H1 (cell line): Measurements from ENCODE around the gene NDRG2. TPM values are rescaled to one million over a fixed set of nuclear protein-coding genes. Genes with fewer than 3 reads are reported as not detected.

Experiments used
- CTCF ChIA-PET: fragments of 300-600 bp; sonication (Branson Sonifier 250); formaldehyde crosslinking; loops from one replicate; lab custom pipeline; 2021; ENCODE audit not compliant: partially characterized antibody; lab: Charles Lee
- POLR2A ChIA-PET: fragments of 300-600 bp; sonication (Branson Sonifier 250); formaldehyde crosslinking; loops from one replicate; lab custom pipeline; 2021; ENCODE audit warnings: inconsistent platforms; ENCODE audit not compliant: partially characterized antibody; lab: Charles Lee
- DNase-seq, 2 experiments: peaks; one replicate each; pipeline versions ENCODE4 v3.0.0 to v3.0.0-alpha.2; 2010 to 2022; ENCODE audit warnings: low spot score in 2 of 2, low read depth in 1 of 2, mixed read lengths in 1 of 2
- FAIRE-seq: peaks from 2 replicates; lab custom pipeline; 2011; peaks lifted over from hg19 to GRCh38; lab: Jason Lieb, UNC
- H2AFZ ChIP-seq: 2 replicates; pipeline ENCODE4 v1.8.1; 2012; ENCODE audit warnings: low read length, inconsistent platforms
- H2AK5ac ChIP-seq: 2 replicates; pipeline ENCODE4 v1.6.1; 2013; ENCODE audit warnings: low read depth, low read length
- H2BK120ac ChIP-seq: replicated peaks from 2 replicates; pipeline ENCODE3; 2013; ENCODE audit warnings: low read depth, low read length, inconsistent platforms
- H2BK12ac ChIP-seq: 2 replicates; pipeline ENCODE4 v1.6.1; 2013; ENCODE audit warnings: low read depth, low read length
- H2BK15ac ChIP-seq: 2 replicates; pipeline ENCODE4 v1.6.1; 2013; ENCODE audit warnings: low read length
- H2BK20ac ChIP-seq: 2 replicates; pipeline ENCODE4 v1.6.1; 2013; ENCODE audit warnings: low read length
- H2BK5ac ChIP-seq: 2 replicates; pipeline ENCODE4 v1.6.1; 2013; ENCODE audit warnings: low read depth, low read length
- H3K14ac ChIP-seq: 2 replicates; pipeline ENCODE4 v1.6.1; 2013; ENCODE audit warnings: inconsistent platforms; ENCODE audit not compliant: insufficient read length
- H3K18ac ChIP-seq: 2 replicates; pipeline ENCODE4 v1.6.1; 2013; ENCODE audit warnings: low read length; ENCODE audit errors: extremely low read depth
- H3K23ac ChIP-seq: 2 replicates; pipeline ENCODE4 v1.6.1; 2013; ENCODE audit warnings: inconsistent platforms; ENCODE audit not compliant: insufficient read length
- H3K23me2 ChIP-seq: 2 replicates; pipeline ENCODE4 v1.6.1; 2013; ENCODE audit warnings: low read depth, low read length
- H3K27ac ChIP-seq: 2 replicates; pipeline ENCODE4 v1.6.1; 2011; ENCODE audit warnings: low read depth, low read length, inconsistent platforms
- H3K27me3 ChIP-seq, 4 experiments: replicated peaks in 1 of 4; 1 replicate in 1 of 4; 2 replicates in 3 of 4; pipeline versions ENCODE4 v1.6.1 to v1.8.1; 2011 to 2013; ENCODE audit warnings: low read length in 3 of 4, mild to moderate bottlenecking in 3 of 4, inconsistent platforms in 2 of 4, mixed read lengths in 2 of 4, moderate library complexity in 1 of 4; ENCODE audit not compliant: control insufficient read depth in 3 of 4, insufficient read depth in 3 of 4; ENCODE audit errors: extremely low read depth in 1 of 4
- H3K36me3 ChIP-seq, 4 experiments: 2 replicates each; pipeline versions ENCODE4 v1.6.1 to v1.8.1; 2011 to 2013; ENCODE audit warnings: mild to moderate bottlenecking in 4 of 4, low read length in 3 of 4, moderate library complexity in 2 of 4, control low read depth in 1 of 4, inconsistent platforms in 1 of 4; ENCODE audit not compliant: insufficient read depth in 4 of 4, control insufficient read depth in 2 of 4
- H3K4ac ChIP-seq: replicated peaks from 2 replicates; pipeline ENCODE3; 2013; ENCODE audit warnings: low read length, low read depth, mixed read lengths, inconsistent platforms; ENCODE audit not compliant: insufficient read length
- H3K4me1 ChIP-seq, 4 experiments: replicated peaks in 1 of 4; 1 replicate in 1 of 4; 2 replicates in 3 of 4; pipeline versions ENCODE4 v1.6.1 to v1.8.1; 2011 to 2013; ENCODE audit warnings: low read length in 3 of 4, inconsistent platforms in 2 of 4, mixed read lengths in 1 of 4; ENCODE audit not compliant: insufficient read depth in 4 of 4, control insufficient read depth in 3 of 4
- H3K4me2 ChIP-seq, 2 experiments: 2 replicates each; pipeline versions ENCODE4 v1.6.1 to v1.8.1; 2011 to 2013; ENCODE audit warnings: low read depth in 2 of 2, low read length in 2 of 2, control low read depth in 1 of 2, inconsistent platforms in 1 of 2, mild to moderate bottlenecking in 1 of 2; ENCODE audit not compliant: insufficient read depth in 1 of 2
- H3K4me3 ChIP-seq, 4 experiments: fragments of 200-600, 300-600 bp in 1 of 4; sonication (generic), shearing (Covaris generic), sonication (Bioruptor Twin) in 1 of 4; 2 replicates each; pipeline versions ENCODE4 v1.5.1 to v1.8.1; 2011 to 2016; ENCODE audit warnings: low read length in 4 of 4, low read depth in 3 of 4, control low read depth in 2 of 4, inconsistent platforms in 2 of 4, mild to moderate bottlenecking in 2 of 4, mixed read lengths in 1 of 4, moderate library complexity in 1 of 4; ENCODE audit not compliant: insufficient read depth in 2 of 4; ENCODE audit errors: extremely low read depth in 1 of 4
- H3K56ac ChIP-seq: replicated peaks from 2 replicates; pipeline ENCODE3; 2013; ENCODE audit warnings: low read depth, mild to moderate bottlenecking, mixed read lengths, low read length, inconsistent platforms; ENCODE audit not compliant: insufficient read length
- H3K79me1 ChIP-seq: 2 replicates; pipeline ENCODE4 v1.6.1; 2013; ENCODE audit warnings: low read depth, low read length, control low read depth
- H3K79me2 ChIP-seq, 2 experiments: 2 replicates each; pipeline versions ENCODE4 v1.6.1 to v1.8.1; 2012 to 2013; ENCODE audit warnings: low read length in 2 of 2, mild to moderate bottlenecking in 2 of 2, inconsistent platforms in 1 of 2; ENCODE audit not compliant: insufficient read depth in 2 of 2, control insufficient read depth in 1 of 2
- H3K9ac ChIP-seq, 4 experiments: replicated peaks in 1 of 4; 1 replicate in 1 of 4; 2 replicates in 3 of 4; pipeline versions ENCODE4 v1.6.1 to v1.8.1; 2011 to 2013; ENCODE audit warnings: low read depth in 3 of 4, low read length in 3 of 4, control low read depth in 2 of 4, mild to moderate bottlenecking in 2 of 4, moderate library complexity in 2 of 4, inconsistent platforms in 1 of 4; ENCODE audit errors: extremely low read depth in 1 of 4
- H3K9me3 ChIP-seq, 2 experiments: 2 replicates each; pipeline versions ENCODE4 v1.6.1 to v1.8.1; 2012 to 2013; ENCODE audit warnings: mild to moderate bottlenecking in 2 of 2, moderate library complexity in 2 of 2, control low read depth in 1 of 2, inconsistent platforms in 1 of 2, low read depth in 1 of 2, low read length in 1 of 2, mixed read lengths in 1 of 2; ENCODE audit not compliant: insufficient read depth in 2 of 2
- H4K20me1 ChIP-seq, 2 experiments: replicated peaks in 1 of 2; 2 replicates each; pipeline versions ENCODE3 to v1.8.1; 2011 to 2013; ENCODE audit warnings: inconsistent platforms in 2 of 2, low read length in 2 of 2, mild to moderate bottlenecking in 1 of 2; ENCODE audit not compliant: insufficient read depth in 2 of 2, control insufficient read depth in 1 of 2
- H4K5ac ChIP-seq: 2 replicates; pipeline ENCODE4 v1.6.1; 2013; ENCODE audit warnings: low read length, low read depth, mixed read lengths, inconsistent platforms; ENCODE audit not compliant: insufficient read length
- H4K8ac ChIP-seq: 2 replicates; pipeline ENCODE4 v1.8.0; 2013; ENCODE audit warnings: mild to moderate bottlenecking, moderate library complexity, low read length, inconsistent platforms; ENCODE audit not compliant: insufficient read depth; ENCODE audit errors: extremely low read depth
- H4K91ac ChIP-seq: replicated peaks from 2 replicates; pipeline ENCODE3; 2013; ENCODE audit warnings: low read length, mixed read lengths, inconsistent platforms; ENCODE audit not compliant: insufficient read length
- BACH1 ChIP-seq: IDR thresholded peaks from 2 replicates; pipeline ENCODE4 v1.6.1; 2012; ENCODE audit warnings: low read length, improper control_type of control experiment
- BRCA1 ChIP-seq: IDR thresholded peaks from 2 replicates; pipeline ENCODE4 v1.6.1; 2012; ENCODE audit warnings: low read depth, low read length, improper control_type of control experiment
- CBX8 ChIP-seq: fragments of 300-800, 300-1000 bp; sonication (generic); IDR thresholded peaks from 2 replicates; pipeline ENCODE4 v1.7.1; 2016; ENCODE audit warnings: low read depth, low read length, borderline replicate concordance
- CHD1 ChIP-seq: IDR thresholded peaks from 2 replicates; pipeline ENCODE4 v1.6.1; 2012; ENCODE audit warnings: low read depth, low read length, improper control_type of control experiment
- GABPA ChIP-seq: IDR thresholded peaks from 2 replicates; pipeline ENCODE4 v1.6.1; 2011; ENCODE audit warnings: mild to moderate bottlenecking, low read length, moderate library complexity, borderline replicate concordance; ENCODE audit not compliant: insufficient read depth
- HDAC6 ChIP-seq: IDR thresholded peaks from one replicate; pipeline ENCODE4 v1.7.1; 2012; ENCODE audit warnings: low read depth, mild to moderate bottlenecking, inconsistent platforms, low read length, moderate library complexity
- KDM4A ChIP-seq: IDR thresholded peaks from one replicate; pipeline ENCODE4 v1.7.1; 2012; ENCODE audit warnings: low read depth, mild to moderate bottlenecking, moderate library complexity, low read length, inconsistent platforms; ENCODE audit not compliant: severe bottlenecking
- NRF1 ChIP-seq: IDR thresholded peaks from 2 replicates; pipeline ENCODE4 v1.6.1; 2011; ENCODE audit warnings: mild to moderate bottlenecking, low read depth, low read length, improper control_type of control experiment
- POLR2A ChIP-seq, 2 experiments: IDR thresholded peaks; 1 replicate in 1 of 2; 2 replicates in 1 of 2; pipeline ENCODE4 v1.6.1; 2011; ENCODE audit warnings: low read depth in 2 of 2, low read length in 2 of 2, mild to moderate bottlenecking in 2 of 2; ENCODE audit errors: control extremely low read depth in 1 of 2
- SP1 ChIP-seq: IDR thresholded peaks from 2 replicates; pipeline ENCODE4 v1.6.1; 2011; ENCODE audit warnings: low read depth, low read length
- SUZ12 ChIP-seq: fragments of 200-600 bp; sonication (generic); IDR thresholded peaks from 2 replicates; pipeline ENCODE4 v1.6.1; 2012; ENCODE audit warnings: mild to moderate bottlenecking, inconsistent platforms, low read length, moderate library complexity, mixed read lengths
- TBP ChIP-seq: IDR thresholded peaks from 2 replicates; pipeline ENCODE4 v1.6.1; 2011; ENCODE audit warnings: low read depth, low read length, improper control_type of control experiment
- WGBS, 2 experiments: shearing (Covaris generic) in 1 of 2; methylation state at CpG; one replicate each; pipeline versions ENCODE4 v1.1.6 to v1.1.7; 2013 to 2015; ENCODE audit warnings: low lambda C conversion rate in 2 of 2, mixed read lengths in 2 of 2, inconsistent platforms in 1 of 2, low coverage in 1 of 2, missing lambda C conversion rate in 1 of 2; ENCODE audit not compliant: insufficient replicate concordance in 2 of 2, insufficient coverage in 1 of 2, insufficient read length in 1 of 2; ENCODE audit errors: extremely low coverage in 1 of 2, missing lambda C conversion rate in 1 of 2; 5-methylcytosine and 5-hydroxymethylcytosine counted together
- polyA plus RNA-seq, 7 experiments: library from polyadenylated mRNA; depleted of rRNA in 3 of 7; stranded (reverse) in 5 of 7; unstranded in 2 of 7; fragments of >200 nt in 5 of 7; fragments of 200-250 nt in 2 of 7; gene quantifications; 1 replicate in 5 of 7; 2 replicates in 1 of 7; 4 replicates in 1 of 7; pipeline versions ENCODE4 v1.2.1 to v1.2.3, GENCODE V29; 2011 to 2013; ENCODE audit warnings: missing spikeins in 2 of 7, mixed read lengths in 2 of 7
- total RNA-seq: library from RNA; stranded (reverse); fragmentation: NEBNext Ultra II Directional; extraction: Animal tissue kit (Norgen Biotek cat#: 25700); gene quantifications from 2 replicates; pipeline ENCODE4 v1.2.1, GENCODE V29; 2021
- TF ChIP-seq, protein P1 (sequence below): IDR thresholded peaks from 2 replicates; pipeline ENCODE4 v1.6.1; 2012; ENCODE audit warnings: inconsistent platforms

Gene NDRG2
- total and polyA plus RNA-seq, 2 of the 8 experiments (the other 6 are each of a cell fraction or from before 2014, with no cell fraction given) = 29.9 to 48.6 TPM

DNA sequence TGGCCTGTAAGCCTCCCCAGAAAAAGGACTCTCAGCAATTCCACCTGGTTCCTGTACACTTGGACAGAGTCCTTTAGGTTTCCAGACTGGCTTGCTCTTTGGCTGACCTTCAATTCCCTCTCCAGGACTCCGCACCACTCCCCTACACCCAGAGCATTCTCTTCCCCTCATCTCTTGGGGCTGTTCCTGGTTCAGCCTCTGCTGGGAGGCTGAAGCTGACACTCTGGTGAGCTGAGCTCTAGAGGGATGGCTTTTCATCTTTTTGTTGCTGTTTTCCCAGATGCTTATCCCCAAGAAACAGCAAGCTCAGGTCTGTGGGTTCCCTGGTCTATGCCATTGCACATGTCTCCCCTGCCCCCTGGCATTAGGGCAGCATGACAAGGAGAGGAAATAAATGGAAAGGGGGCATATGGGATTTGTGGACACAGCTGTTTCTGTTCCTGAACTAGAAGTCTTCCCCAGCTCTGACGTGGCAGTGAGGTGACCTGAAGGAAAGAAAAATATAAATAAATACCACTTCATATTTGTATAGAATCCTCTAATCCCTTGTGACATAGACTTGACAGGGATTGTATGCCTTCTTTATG, 18.6 kb upstream of the NDRG2 start:
- Histone ChIP-seq H3K4me3 (no peak overlapping the region), H3K79me2 (no peaks in the 10 kb centered on the region), H3K4me2 (no peak overlapping the region), H2BK12ac (no peak overlapping the region), H3K18ac (no peak overlapping the region), H3K36me3 (no peaks in the 10 kb centered on the region), H3K23me2 (0 out of 2 replicates have a peak, but pooled peaks cover 2% of the 10 kb centered on the region), H3K27me3 (peaks cover 0 to 3% (median 0%) of the 10 kb centered on the region in 4 experiments; a peak in 1 of 7 replicates), H3K27ac (no peak overlapping the region), H3K4me1 (peaks cover 8 to 11% (median 10%) of the 10 kb centered on the region in 4 experiments; a peak in 6 of 7 replicates), H3K79me1 (no peaks in the 10 kb centered on the region), H3K9ac (no peak overlapping the region), H2BK15ac (no peak overlapping the region), H3K9me3 (no peaks in the 10 kb centered on the region), H2AK5ac (no peak overlapping the region), H3K4ac (no peak overlapping the region), H4K8ac (no peak overlapping the region), H4K5ac (no peak overlapping the region), H2BK20ac (no peak overlapping the region), H4K91ac (no peak overlapping the region), H2AFZ (no peak overlapping the region), H3K14ac (no peak overlapping the region), H3K23ac (no peak overlapping the region), H2BK120ac (no peak overlapping the region), H3K56ac (no peak overlapping the region), H4K20me1 (no peaks in the 10 kb centered on the region), H2BK5ac (no peak overlapping the region)
- ChIA-PET CTCF (interaction anchor here (0.7 to 7.2 kb wide), 11 partner anchors 8 to 73 kb away, joined by 3 to 371 read pairs (median 4); partner anchors contain the start of gene NDRG2), POLR2A (interaction anchor here (0.6 to 1.6 kb wide), 3 partner anchors 8 to 28 kb away, joined by 3 to 4 read pairs (median 3); no protein-coding TSS in a partner anchor)
- no peak for FAIRE-seq
- DNase-seq = no peak
- 85% methylated on average over 2 of the region's 2 CpGs; no CpG with 5 or more reads in 1 of the 2 experiments for WGBS, 2 experiments
- TF ChIP-seq HDAC6 (no peak), BACH1 (no peak), SUZ12 (no peak), BRCA1 (no peak), CHD1 (no peak), NRF1 (no peak), KDM4A (no peak), SP1 (no peak), CBX8 (no peak), POLR2A (IDR thresholded peaks at IDR 0.05; ENCODE audit: control extremely low read depth in 1 of 2, low read depth in 2 of 2, low read length in 2 of 2) (no peak), GABPA (no peak), TBP (no peak)
- TF ChIP-seq, protein P1, sequence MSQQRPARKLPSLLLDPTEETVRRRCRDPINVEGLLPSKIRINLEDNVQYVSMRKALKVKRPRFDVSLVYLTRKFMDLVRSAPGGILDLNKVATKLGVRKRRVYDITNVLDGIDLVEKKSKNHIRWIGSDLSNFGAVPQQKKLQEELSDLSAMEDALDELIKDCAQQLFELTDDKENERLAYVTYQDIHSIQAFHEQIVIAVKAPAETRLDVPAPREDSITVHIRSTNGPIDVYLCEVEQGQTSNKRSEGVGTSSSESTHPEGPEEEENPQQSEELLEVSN = no peak
